ENCODE results near the gene NOX3.
"Not testable (repeated sequence)": the region's sequence is repeated elsewhere in the genome, so short reads cannot be mapped to it uniquely, and the experiment has no call there.

Gene NOX3

DNA sequence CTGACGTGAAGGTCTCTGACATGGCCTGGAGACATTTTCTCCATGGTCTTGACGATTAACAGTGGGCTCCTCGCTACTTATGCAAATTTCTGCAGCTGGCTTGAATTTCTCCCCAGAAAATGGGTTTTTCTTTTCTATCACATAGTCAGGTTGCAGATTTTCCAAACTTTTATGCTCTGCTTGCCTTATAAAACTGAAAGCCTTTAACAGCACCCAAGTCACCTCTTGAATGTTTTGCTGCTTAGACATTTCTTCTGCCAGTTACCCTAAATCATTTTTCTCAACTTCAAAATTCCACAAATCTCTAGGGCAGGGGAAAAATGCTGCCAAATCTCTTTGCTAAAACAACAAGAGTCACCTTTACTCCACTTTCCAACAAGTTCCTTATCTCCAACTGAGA lies 12.9 kb upstream of the NOX3 start:
- DNase-seq (ENCODE audit: low spot score): not testable (repeated sequence)

DNA sequence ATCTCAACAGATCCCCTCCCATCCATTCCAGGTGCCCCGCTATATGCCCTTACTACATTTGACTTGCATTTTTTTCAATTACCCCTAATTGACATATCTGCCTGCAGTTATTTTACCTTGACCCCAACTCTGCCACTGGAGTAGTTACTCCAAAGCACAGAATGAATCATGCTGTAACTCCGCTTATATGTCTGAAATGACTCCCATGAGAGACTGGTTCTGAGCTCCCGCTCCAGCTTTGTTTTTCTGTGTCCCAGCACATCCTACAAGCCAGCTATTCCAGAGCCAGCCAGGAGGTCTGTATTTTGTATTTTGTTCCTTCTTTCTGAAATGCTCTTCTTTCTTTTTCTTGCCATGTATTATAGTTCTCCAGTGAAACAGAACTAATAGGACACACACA lies 10.9 kb upstream of the NOX3 start:
- DNase-seq (ENCODE audit: low spot score): no peak

GRCh38 chr6:155461556-155461955 lies 5.9 kb upstream of the NOX3 start:
- DNase-seq (ENCODE audit: low spot score): no peak

DNA sequence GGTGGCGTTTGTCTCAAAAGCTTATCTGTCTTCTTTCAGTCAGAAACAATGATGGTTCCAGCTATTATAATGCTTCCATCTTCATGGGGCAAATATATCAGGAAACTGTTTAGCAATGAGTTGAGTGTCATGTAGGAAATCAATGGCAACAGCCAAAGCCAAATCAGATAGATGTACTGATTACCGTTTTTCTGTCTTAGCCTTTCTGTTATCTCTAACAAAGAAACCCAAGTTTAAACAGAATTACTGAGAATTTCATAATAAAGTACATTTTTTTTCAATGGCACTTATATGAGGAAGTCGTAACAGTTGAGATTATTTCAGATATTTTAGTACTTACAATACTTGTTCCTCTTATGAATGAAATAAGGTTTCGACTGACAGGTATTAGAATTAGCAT lies 1.2 kb downstream of the NOX3 start:
- no peak for DNase-seq (ENCODE audit: low spot score)

GRCh38 chr6:155454008-155454407 lies 1.6 kb downstream of the NOX3 start:
- no peak for DNase-seq (ENCODE audit: low spot score)

DNA sequence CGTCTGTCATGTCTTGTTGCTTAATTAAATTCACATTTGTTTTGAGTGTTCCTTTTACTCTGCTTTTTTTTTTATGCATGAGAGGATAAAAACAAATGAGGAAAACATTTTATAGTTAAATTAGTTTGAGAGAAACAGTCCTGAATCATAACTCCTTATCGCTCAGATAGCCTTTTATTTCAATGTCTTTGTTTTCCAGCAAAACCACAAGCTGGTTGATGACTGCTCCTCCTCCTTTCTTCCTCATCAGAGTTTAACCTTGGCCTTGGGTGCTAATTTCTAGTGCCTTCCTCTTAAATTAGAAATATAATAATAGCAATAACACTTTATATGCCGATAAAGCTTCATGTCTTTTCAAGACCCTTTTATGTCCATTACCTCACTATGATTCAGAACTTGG lies 3.1 kb downstream of the NOX3 start:
- no peak for DNase-seq (ENCODE audit: low spot score)

- DNase-seq (ENCODE audit: low spot score): not testable (repeated sequence)
These were observed 4.1 kb downstream of the NOX3 start for GRCh38 chr6:155451530-155451929.

DNA sequence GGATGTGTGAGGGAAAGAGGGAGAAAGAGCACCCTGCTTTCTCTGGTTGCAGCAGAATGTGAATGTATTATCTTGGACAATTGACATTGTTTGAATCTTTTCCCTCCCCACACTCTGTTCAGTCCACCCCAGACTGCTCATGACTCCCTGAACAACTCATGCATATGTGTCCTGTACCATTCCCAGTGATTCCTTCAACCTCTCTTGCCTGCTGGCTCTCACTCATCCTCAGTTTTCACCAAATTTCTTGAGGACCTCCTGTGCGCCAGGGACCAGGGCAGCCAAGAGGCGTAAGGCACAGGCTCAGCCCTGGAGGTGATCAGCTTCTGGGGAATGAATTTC lies 5.4 kb downstream of the NOX3 start:
- DNase-seq (ENCODE audit: low spot score): no peak

- DNase-seq (ENCODE audit: low spot score): no peak
These were observed 6.0 kb downstream of the NOX3 start for GRCh38 chr6:155449450-155450239.

DNA sequence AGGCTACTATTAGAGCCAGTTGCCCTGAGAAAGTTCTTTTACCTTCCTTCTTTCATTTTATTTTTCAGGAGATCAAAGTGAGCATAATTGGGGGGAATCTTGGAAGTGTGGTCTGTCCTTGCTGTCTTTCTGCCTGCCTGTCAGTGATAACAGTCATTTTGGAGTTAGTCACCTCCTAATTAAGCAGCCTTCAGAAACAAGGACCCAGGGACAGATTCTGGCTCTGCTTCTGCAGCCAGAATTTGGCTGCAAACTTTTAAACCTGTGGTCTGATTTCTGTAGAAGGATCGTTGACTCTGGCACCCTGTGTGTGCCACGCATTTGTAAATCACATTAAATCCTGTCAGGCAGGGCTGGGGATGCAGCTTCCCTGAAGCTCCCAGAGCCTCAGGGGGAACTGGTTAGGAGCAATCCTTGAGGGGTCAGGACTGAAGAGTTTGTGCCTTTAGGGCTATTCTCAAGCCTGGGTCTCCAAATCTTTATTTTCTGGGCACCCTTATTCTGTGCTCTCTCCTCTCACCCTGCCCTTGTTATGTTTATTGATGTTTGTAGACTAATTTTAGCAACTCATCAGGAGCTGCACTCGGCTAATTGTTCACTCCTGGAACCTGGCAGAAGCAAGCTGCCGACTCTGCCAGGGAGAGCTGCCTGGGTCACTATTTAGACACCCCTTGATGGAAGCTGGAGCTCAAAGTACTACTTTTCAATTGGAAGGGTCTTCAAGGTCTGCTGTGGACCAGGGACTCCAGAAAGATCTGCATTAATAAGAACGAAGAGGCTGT lies 6.8 kb downstream of the NOX3 start:
- DNase-seq (ENCODE audit: low spot score): no peak

DNA sequence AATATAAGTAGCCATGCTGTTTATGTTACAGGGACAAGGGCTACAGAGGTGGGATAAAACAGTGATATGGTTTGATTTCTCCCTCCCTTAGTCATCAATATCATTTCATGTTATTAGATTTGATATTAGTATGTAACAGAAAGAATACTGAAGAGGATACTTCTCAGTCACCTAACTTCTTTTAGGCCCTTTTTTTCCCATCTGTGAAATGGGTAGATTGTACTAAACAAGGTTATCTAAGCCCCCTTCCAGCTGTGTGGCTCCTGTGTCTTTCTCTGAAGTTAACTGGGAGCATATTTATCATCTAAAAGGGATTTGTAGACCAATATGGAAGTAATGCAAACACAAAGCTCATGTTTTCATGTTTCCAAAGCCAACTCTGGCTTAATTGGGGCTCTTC lies 7.7 kb downstream of the NOX3 start:
- no peak for DNase-seq (ENCODE audit: low spot score)

DNA sequence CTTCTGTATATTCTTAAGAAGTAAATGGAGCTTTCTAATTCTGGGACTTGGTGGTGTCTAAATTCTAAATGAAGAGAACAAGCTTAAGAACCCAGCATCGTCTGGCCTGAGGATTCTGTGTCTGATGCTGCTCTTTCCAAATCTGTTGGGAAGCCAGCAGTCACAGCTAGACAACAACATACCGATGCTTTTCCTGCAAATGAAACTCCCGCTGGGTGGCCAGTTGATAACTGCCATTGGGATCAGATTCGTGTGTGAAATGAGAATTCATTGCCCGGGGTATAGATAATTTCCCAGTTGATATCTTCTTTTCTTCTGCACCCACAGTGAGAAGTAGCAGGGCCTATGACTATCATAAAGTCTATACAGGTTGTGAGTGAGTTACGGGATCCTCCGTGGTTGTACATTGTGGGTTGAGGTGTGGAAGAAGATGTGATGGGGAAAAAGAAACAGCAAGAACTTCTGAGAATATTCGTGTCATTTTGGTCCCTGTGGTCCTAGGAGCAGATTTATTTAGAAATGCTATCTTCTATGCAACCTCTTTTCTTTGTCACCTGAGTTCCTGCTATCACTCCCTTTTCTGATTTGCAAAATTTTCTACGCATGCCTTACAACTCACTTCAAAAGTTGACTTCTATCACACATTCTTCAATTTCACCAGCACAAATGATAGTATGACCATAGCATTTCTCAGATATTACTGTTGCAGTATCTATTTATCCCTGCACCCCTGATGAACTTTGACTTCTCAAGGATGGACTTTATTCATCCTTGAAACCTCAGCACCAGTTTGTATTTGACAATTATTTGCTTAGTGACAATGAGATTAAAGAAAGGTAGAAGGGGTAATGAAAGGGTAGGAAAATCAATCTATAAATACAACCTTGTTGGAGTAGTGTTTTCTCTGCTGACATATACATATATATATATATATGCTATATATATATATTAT lies 10.4 kb downstream of the NOX3 start:
- no peak for DNase-seq (ENCODE audit: low spot score)

- no peak for DNase-seq (ENCODE audit: low spot score)
These were observed 11.3 kb downstream of the NOX3 start for GRCh38 chr6:155444120-155444917.

DNA sequence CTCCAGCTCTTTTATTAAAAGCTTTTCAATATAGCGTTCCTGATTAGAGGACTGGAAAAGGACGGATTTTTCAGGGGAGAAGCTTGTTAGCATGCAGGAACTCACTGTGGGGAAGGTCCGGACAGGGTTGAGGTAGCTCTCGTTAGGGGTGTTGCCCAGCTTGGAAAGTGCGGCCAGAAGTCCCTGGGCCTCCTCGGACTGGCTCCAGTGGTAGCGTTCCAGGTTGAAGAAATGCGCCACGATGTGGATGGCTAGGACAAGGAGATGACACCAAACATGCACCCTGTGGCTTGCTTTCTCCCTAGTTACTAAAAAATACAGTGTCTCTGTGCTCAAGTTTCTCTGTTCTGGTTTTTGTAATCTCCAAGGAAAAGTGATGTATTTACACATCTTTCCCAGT lies 12.5 kb downstream of the NOX3 start:
- no peak for DNase-seq (ENCODE audit: low spot score)

DNA sequence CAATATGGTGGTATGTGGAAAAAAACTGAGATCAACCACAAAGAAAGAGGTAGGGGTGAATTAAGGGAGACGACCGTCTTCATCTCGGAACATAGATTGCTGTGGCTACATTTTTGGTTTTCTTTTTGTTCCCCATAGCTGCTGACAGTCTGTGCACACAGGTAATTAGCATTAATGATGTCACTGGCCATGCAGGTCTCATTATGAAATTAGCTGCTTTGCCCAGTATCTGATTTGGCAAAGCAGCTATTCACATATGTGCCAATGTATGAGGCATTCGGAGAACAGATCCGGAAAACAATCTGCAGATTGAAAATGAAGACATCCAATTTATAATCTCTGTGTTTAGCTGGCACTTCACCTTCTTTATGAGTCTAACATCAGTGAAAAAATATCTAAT lies 13.1 kb downstream of the NOX3 start:
- DNase-seq (ENCODE audit: low spot score): no peak

DNA sequence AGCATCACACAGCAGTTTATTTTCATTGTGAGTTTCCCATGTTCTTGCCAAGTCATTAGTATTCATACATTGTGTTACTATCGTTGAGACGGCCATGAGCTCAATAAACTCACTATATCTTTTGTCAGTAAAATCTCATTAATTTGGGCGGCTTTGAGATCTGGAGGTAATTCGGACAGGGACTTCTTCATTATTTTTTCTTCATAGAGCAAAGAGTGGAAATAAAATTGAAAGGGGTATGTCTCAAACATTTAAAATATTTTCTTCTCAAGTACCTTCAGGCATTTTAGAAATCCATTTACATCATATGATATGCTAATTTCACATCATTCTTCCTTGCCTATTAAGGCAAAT lies 14.6 kb downstream of the NOX3 start:
- DNase-seq (ENCODE audit: low spot score): no peak

DNA sequence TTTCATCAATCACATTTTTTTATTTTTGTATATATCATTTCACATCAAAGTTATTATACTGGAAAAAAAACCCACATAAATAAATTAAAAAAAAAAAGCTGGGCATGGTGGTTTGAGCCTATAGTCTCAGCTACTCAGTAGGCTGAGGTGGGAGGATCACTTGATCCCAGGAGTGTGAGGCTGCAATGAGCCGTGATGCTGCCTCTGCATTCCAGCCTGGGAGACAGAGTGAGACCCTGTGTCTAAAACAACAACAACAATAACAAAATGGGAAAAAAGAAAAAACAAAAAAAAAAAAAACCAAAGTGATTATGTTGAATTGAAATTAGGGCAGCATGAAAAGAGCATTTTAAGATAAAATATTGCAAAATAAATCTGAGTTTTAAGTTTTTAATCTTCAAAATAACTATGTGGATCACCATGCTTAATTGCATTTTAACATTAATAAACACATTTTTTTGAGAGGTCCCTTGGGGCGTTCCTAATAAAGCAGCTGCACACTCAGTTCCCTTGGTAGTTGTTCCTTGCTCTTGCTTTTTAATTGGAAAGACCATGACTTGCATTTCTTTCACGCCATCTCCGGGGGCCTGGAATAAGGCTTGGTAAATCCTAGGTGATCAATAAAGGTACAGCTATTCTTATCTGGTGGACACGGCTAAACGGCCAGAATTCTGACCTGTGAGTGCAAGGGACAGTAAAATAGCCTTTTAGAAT lies 15.1 kb downstream of the NOX3 start:
- no peak for DNase-seq (ENCODE audit: low spot score)

- DNase-seq (ENCODE audit: low spot score): no peak
These were observed 16.3 kb downstream of the NOX3 start for GRCh38 chr6:155439376-155439775.

DNA sequence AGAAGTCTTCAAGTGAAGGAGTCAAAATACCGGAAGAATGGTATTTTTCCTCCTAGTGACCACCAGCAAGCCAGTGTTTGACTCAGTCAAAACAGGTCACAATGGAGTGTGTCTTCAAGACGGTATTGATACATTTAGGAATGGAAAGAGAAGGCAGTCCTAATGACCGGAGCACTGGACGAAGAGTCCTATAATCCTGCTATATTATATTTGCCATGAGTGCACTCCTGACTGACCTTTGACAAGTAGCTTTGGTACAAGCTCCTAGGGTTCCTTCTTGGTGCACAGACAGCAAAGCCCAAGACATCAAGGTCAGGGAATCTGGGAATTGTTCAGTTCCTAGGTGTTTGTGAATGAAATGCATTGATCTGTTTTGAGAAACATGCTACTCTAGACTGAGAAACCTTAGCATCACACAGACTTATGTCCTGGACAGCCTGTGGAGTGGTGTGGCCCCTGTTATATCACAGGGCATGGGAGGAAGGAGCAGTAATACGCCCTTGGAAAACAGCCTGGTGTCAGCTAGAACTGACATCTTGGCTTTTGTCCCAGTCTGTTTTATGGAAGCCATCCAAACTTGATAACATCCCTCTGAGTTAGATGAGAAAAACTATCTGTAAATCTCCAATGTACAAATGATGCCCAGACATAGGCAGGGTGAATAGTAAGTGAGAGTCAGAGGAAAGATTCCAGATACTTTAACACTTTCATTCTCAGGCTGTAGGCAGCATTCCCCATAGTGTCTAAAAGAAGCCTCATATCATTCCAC lies 18.5 kb downstream of the NOX3 start:
- no peak for DNase-seq (ENCODE audit: low spot score)

- no peak for DNase-seq (ENCODE audit: low spot score)
These were observed 20.7 kb downstream of the NOX3 start for GRCh38 chr6:155434829-155435423.

All from hematopoietic multipotent progenitor cell treated with erythropoietin and hydrocortisone succinate and interleukin-3 and kit ligand, for 17 days (in vitro differentiated cells).